Measurements from ENCODE around the gene NYAP1.

NYAP1 gene

DNA sequence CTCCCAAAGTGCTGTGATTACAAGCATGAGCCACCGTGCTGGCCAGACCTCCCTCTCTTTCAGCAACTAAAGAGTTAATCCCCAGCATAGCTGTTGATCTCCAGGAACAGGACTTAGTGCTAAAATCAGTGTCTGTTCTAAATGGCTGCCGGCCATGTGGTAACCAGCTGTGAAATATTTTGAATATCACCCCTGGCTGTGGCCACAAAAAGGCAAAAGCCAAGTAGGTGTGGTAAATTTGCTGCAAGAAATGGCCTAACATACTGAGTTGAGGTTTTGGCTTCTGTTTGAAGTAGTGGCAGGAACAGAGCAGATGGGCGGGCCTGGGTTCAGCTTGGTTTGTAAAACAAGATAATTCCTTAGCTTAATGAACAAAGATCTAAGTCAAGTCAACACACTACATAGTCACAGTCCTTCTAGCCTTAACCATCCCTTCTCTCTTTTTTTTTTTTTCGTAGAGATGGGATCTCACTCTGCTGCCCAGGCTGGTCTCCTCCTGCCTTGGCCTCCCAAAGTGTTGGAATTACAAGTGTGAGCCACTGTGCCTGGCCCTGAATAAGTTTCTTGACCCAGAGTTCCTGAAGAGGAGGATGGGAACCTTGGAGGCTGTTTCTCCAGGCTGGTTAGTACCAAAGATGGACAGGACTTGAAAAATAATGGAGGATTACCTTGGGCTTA, 32.5 kb downstream of the NYAP1 start:
- no peaks in the 10 kb centered on the region for H3K36me3 ChIP-seq (ENCODE audit: insufficient read depth, low read length)
- no peaks in the 10 kb centered on the region for H3K9me3 ChIP-seq (ENCODE audit: insufficient read depth, low read length, severe bottlenecking)
- ATAC-seq (ENCODE audit: insufficient read depth, low read depth) (peak; percentile 94), DNase-seq (peak; percentile 66)
- no peaks in the 10 kb centered on the region for H3K79me2 ChIP-seq (ENCODE audit: insufficient read depth, low read length)
- H3K9ac ChIP-seq (ENCODE audit: low read depth, low read length), result no peak overlapping the region
- no peak overlapping the region for H3K4me3 ChIP-seq (ENCODE audit: low read depth in 1 of 2, low read length in 2 of 2)
- H2AFZ ChIP-seq (ENCODE audit: low read depth, low read length), result no peak overlapping the region
- H4K20me1 ChIP-seq (ENCODE audit: insufficient read depth, low read length), result no peaks in the 10 kb centered on the region
- no peak overlapping the region for H3K27ac ChIP-seq (ENCODE audit: low read length)
- no peak overlapping the region for H3K4me2 ChIP-seq (ENCODE audit: insufficient read depth, low read length)
- H3K4me1 ChIP-seq (ENCODE audit: insufficient read depth, low read length), result 0 out of 2 replicates have a peak, but pooled peaks cover 6% of the 10 kb centered on the region
- TF ChIP-seq, protein P1, sequence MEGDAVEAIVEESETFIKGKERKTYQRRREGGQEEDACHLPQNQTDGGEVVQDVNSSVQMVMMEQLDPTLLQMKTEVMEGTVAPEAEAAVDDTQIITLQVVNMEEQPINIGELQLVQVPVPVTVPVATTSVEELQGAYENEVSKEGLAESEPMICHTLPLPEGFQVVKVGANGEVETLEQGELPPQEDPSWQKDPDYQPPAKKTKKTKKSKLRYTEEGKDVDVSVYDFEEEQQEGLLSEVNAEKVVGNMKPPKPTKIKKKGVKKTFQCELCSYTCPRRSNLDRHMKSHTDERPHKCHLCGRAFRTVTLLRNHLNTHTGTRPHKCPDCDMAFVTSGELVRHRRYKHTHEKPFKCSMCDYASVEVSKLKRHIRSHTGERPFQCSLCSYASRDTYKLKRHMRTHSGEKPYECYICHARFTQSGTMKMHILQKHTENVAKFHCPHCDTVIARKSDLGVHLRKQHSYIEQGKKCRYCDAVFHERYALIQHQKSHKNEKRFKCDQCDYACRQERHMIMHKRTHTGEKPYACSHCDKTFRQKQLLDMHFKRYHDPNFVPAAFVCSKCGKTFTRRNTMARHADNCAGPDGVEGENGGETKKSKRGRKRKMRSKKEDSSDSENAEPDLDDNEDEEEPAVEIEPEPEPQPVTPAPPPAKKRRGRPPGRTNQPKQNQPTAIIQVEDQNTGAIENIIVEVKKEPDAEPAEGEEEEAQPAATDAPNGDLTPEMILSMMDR (IDR thresholded peaks at IDR 0.05; ENCODE audit: borderline replicate concordance, extremely low read depth, low read length, poor library complexity, severe bottlenecking), result no peak
- TF ChIP-seq EZH2 (IDR thresholded peaks at IDR 0.05; ENCODE audit: borderline replicate concordance, low read depth, low read length, severe bottlenecking), result no peak
- peaks cover 5% of the 10 kb centered on the region for H3K27me3 ChIP-seq (ENCODE audit: insufficient read depth, low read length, poor library complexity)

DNA sequence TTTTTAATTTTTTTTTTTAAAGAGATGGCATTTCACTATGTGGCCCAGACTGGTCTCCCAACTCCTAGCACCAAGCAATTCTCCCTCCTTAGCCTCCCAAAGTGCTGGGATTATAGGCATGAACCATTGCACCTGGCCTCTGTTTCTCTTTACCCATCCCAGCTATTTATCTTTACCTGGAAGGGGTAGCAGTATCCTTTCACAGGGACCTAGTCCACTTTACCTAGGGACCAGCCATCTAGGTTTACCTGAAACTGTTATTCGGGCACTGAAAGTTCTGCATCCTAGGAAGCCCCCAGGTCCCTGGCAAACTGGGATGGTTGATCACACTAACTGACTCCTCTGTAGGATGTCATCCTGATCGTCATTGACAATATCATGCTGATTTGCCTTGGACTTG, 33.6 kb downstream of the NYAP1 start:
- ATAC-seq (ENCODE audit: insufficient read depth, low read depth) (no peak), DNase-seq (no peak)
- Histone ChIP-seq H3K36me3 (ENCODE audit: insufficient read depth, low read length) (no peaks in the 10 kb centered on the region), H4K20me1 (ENCODE audit: insufficient read depth, low read length) (no peaks in the 10 kb centered on the region), H3K4me3 (ENCODE audit: low read depth in 1 of 2, low read length in 2 of 2) (no peak overlapping the region), H3K4me1 (ENCODE audit: insufficient read depth, low read length) (0 out of 2 replicates have a peak, but pooled peaks cover 6% of the 10 kb centered on the region), H2AFZ (ENCODE audit: low read depth, low read length) (no peak overlapping the region), H3K9me3 (ENCODE audit: insufficient read depth, low read length, severe bottlenecking) (no peaks in the 10 kb centered on the region), H3K9ac (ENCODE audit: low read depth, low read length) (no peak overlapping the region), H3K4me2 (ENCODE audit: insufficient read depth, low read length) (no peak overlapping the region), H3K27ac (ENCODE audit: low read length) (no peak overlapping the region), H3K27me3 (ENCODE audit: insufficient read depth, low read length, poor library complexity) (peaks cover 5% of the 10 kb centered on the region), H3K79me2 (ENCODE audit: insufficient read depth, low read length) (no peaks in the 10 kb centered on the region)
- TF ChIP-seq, protein P1 (IDR thresholded peaks at IDR 0.05; ENCODE audit: borderline replicate concordance, extremely low read depth, low read length, poor library complexity, severe bottlenecking), result no peak
- no peak for TF ChIP-seq EZH2 (IDR thresholded peaks at IDR 0.05; ENCODE audit: borderline replicate concordance, low read depth, low read length, severe bottlenecking)

DNA sequence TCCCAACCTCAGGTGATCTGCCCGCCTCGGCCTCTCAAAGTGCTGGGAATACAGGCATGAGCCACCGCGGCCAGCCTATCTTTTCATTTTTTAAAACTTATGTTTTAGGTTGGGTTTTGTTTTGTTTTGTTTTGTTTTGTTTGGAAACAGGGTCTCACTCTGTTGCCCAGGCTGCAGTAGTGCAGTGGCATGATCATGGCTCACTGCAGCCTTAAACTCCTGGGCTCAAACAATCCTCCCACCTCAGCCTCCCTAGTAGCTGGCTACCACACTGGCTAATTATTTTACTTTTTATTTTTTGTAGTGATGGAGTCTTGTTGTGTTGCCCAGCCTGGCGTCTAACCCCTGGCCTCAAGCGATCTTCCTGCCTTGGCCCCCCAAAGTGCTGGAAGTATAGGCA, 35.9 kb downstream of the NYAP1 start:
- H3K27ac ChIP-seq (ENCODE audit: low read length), result no peak overlapping the region
- H3K27me3 ChIP-seq (ENCODE audit: insufficient read depth, low read length, poor library complexity), result peaks cover 5% of the 10 kb centered on the region
- H3K4me2 ChIP-seq (ENCODE audit: insufficient read depth, low read length), result no peak overlapping the region
- no peak overlapping the region for H3K4me3 ChIP-seq (ENCODE audit: low read depth in 1 of 2, low read length in 2 of 2)
- no peak overlapping the region for H2AFZ ChIP-seq (ENCODE audit: low read depth, low read length)
- DNase-seq (no peak), ATAC-seq (ENCODE audit: insufficient read depth, low read depth) (no peak)
- H3K36me3 ChIP-seq (ENCODE audit: insufficient read depth, low read length), result no peaks in the 10 kb centered on the region
- H3K9ac ChIP-seq (ENCODE audit: low read depth, low read length), result no peak overlapping the region
- H3K9me3 ChIP-seq (ENCODE audit: insufficient read depth, low read length, severe bottlenecking), result no peaks in the 10 kb centered on the region
- no peak for TF ChIP-seq EZH2 (IDR thresholded peaks at IDR 0.05; ENCODE audit: borderline replicate concordance, low read depth, low read length, severe bottlenecking)
- TF ChIP-seq, protein P1 (IDR thresholded peaks at IDR 0.05; ENCODE audit: borderline replicate concordance, extremely low read depth, low read length, poor library complexity, severe bottlenecking), result no peak
- H3K79me2 ChIP-seq (ENCODE audit: insufficient read depth, low read length), result no peaks in the 10 kb centered on the region
- H4K20me1 ChIP-seq (ENCODE audit: insufficient read depth, low read length), result no peaks in the 10 kb centered on the region
- H3K4me1 ChIP-seq (ENCODE audit: insufficient read depth, low read length), result 0 out of 2 replicates have a peak, but pooled peaks cover 6% of the 10 kb centered on the region
